Stimulated activated naive CD8-positive, alpha-beta T cell treated with anti-CD3 and anti-CD28 coated beads, Interleukin-15, amount 100 ng/mL, for 72 hours (primary cell): Measurements from ENCODE around the gene GM2A.

ENCODE experiments used
- ATAC-seq: fragments of 150-1000 bp; cut with Tn5 transposase; 2 replicates; pipeline ENCODE4 v1.10.0; 2021; ENCODE audit warnings: mild to moderate bottlenecking, moderate library complexity
- DNase-seq, 2 donors: peaks; one replicate each; pipeline ENCODE4 v3.0.0; 2021 to 2022
- H3K27ac Mint-ChIP-seq, 2 donors: one replicate each; pipeline ENCODE4 v1.8.0; 2022; ENCODE audit warnings: mild to moderate bottlenecking in 2 of 2, mixed read lengths in 2 of 2, moderate library complexity in 2 of 2
- H3K27me3 Mint-ChIP-seq: one replicate; pipeline ENCODE4 v1.8.0; 2022; ENCODE audit warnings: mixed read lengths
- H3K4me1 Mint-ChIP-seq: one replicate; pipeline ENCODE4 v1.8.0; 2022; ENCODE audit warnings: mild to moderate bottlenecking, mixed read lengths
- H3K4me3 Mint-ChIP-seq, 2 donors: one replicate each; pipeline ENCODE4 v1.8.0; 2022; ENCODE audit warnings: mild to moderate bottlenecking in 2 of 2, mixed read lengths in 2 of 2, moderate library complexity in 1 of 2
- H3K9me3 Mint-ChIP-seq, 2 donors: one replicate each; pipeline ENCODE4 v1.8.0; 2022; ENCODE audit warnings: mixed read lengths in 2 of 2

The GM2A gene

GRCh38 chr5:151255621-151256286 is 2.8 kb downstream of the GM2A start:
- ATAC-seq (no peak), DNase-seq (no peak)
- H3K4me1 Mint-ChIP-seq: peaks cover 59% of the 10 kb centered on the region
- no peak overlapping the region for H3K4me3 Mint-ChIP-seq
- H3K9me3 Mint-ChIP-seq: no peaks in the 10 kb centered on the region
- no peaks in the 10 kb centered on the region for H3K27me3 Mint-ChIP-seq
- H3K27ac Mint-ChIP-seq: no peak overlapping the region

- Mint-ChIP-seq H3K4me1 (peaks cover 44% of the 10 kb centered on the region), H3K9me3 (no peaks in the 10 kb centered on the region), H3K27ac (peak overlapping the region in 1 of 2 donors; percentile 82), H3K27me3 (no peaks in the 10 kb centered on the region), H3K4me3 (no peak overlapping the region)
- ATAC-seq (no peak), DNase-seq (no peak)
Observed at GRCh38 chr5:151257731-151258181, 4.8 kb downstream of the GM2A start.

GRCh38 chr5:151258201-151258611 is 5.2 kb downstream of the GM2A start:
- no peak for ATAC-seq
- peaks cover 44% of the 10 kb centered on the region for H3K4me1 Mint-ChIP-seq
- DNase-seq: no peak
- H3K9me3 Mint-ChIP-seq: no peaks in the 10 kb centered on the region
- H3K4me3 Mint-ChIP-seq: no peak overlapping the region
- no peak overlapping the region for H3K27ac Mint-ChIP-seq
- no peaks in the 10 kb centered on the region for H3K27me3 Mint-ChIP-seq

GRCh38 chr5:151258816-151259215 is 5.8 kb downstream of the GM2A start:
- Mint-ChIP-seq H3K4me3 (no peak overlapping the region), H3K27me3 (no peaks in the 10 kb centered on the region), H3K4me1 (peaks cover 45% of the 10 kb centered on the region), H3K9me3 (no peaks in the 10 kb centered on the region), H3K27ac (peak overlapping the region in 1 of 2 donors; percentile 68)
- ATAC-seq (peak; percentile 40), DNase-seq (no peak)

- Mint-ChIP-seq H3K9me3 (no peaks in the 10 kb centered on the region), H3K27me3 (no peaks in the 10 kb centered on the region), H3K27ac (no peak overlapping the region), H3K4me3 (no peak overlapping the region), H3K4me1 (peaks cover 47% of the 10 kb centered on the region)
- ATAC-seq (no peak), DNase-seq (no peak)
Observed at GRCh38 chr5:151259931-151260330, 6.9 kb downstream of the GM2A start.

- no peak for DNase-seq
- ATAC-seq: no peak
- Mint-ChIP-seq H3K27ac (no peak overlapping the region), H3K4me1 (peaks cover 30% of the 10 kb centered on the region), H3K27me3 (no peaks in the 10 kb centered on the region), H3K9me3 (no peaks in the 10 kb centered on the region), H3K4me3 (no peak overlapping the region)
Observed at GRCh38 chr5:151262532-151262931, 9.5 kb downstream of the GM2A start.

GRCh38 chr5:151264113-151264512 is 11.1 kb downstream of the GM2A start:
- Mint-ChIP-seq H3K4me1 (peaks cover 20% of the 10 kb centered on the region), H3K27ac (peak overlapping the region; percentile 60 to 89), H3K27me3 (no peaks in the 10 kb centered on the region), H3K4me3 (no peak overlapping the region), H3K9me3 (no peaks in the 10 kb centered on the region)
- DNase-seq (peak in 1 of 2 donors; percentile 25), ATAC-seq (peak; percentile 95)

- no peak overlapping the region for H3K27ac Mint-ChIP-seq
- H3K4me1 Mint-ChIP-seq: peaks cover 14% of the 10 kb centered on the region
- no peak overlapping the region for H3K4me3 Mint-ChIP-seq
- ATAC-seq: no peak
- no peaks in the 10 kb centered on the region for H3K9me3 Mint-ChIP-seq
- DNase-seq: no peak
- H3K27me3 Mint-ChIP-seq: no peaks in the 10 kb centered on the region
Observed at GRCh38 chr5:151267491-151268260, 14.7 kb downstream of the GM2A start.

- Mint-ChIP-seq H3K27ac (no peak overlapping the region), H3K9me3 (no peaks in the 10 kb centered on the region), H3K4me1 (no peaks in the 10 kb centered on the region), H3K4me3 (no peak overlapping the region), H3K27me3 (no peaks in the 10 kb centered on the region)
- DNase-seq (peak in 1 of 2 donors; percentile 23), ATAC-seq (peak; percentile 96)
Observed at GRCh38 chr5:151270599-151270998, 17.6 kb downstream of the GM2A start.

- no peak overlapping the region for H3K27ac Mint-ChIP-seq
- H3K4me3 Mint-ChIP-seq: no peak overlapping the region
- no peak for ATAC-seq
- DNase-seq: no peak
- H3K4me1 Mint-ChIP-seq: no peaks in the 10 kb centered on the region
- H3K27me3 Mint-ChIP-seq: no peaks in the 10 kb centered on the region
- no peaks in the 10 kb centered on the region for H3K9me3 Mint-ChIP-seq
Observed at GRCh38 chr5:151271336-151271735, 18.4 kb downstream of the GM2A start.

GRCh38 chr5:151274666-151275065 is 21.7 kb downstream of the GM2A start:
- no peak overlapping the region for H3K27ac Mint-ChIP-seq
- H3K4me3 Mint-ChIP-seq: no peak overlapping the region
- DNase-seq (no peak), ATAC-seq (no peak)
- no peaks in the 10 kb centered on the region for H3K4me1 Mint-ChIP-seq
- no peaks in the 10 kb centered on the region for H3K9me3 Mint-ChIP-seq
- no peaks in the 10 kb centered on the region for H3K27me3 Mint-ChIP-seq

GRCh38 chr5:151275803-151276202 is 22.8 kb downstream of the GM2A start:
- Mint-ChIP-seq H3K27me3 (no peaks in the 10 kb centered on the region), H3K27ac (no peak overlapping the region), H3K9me3 (no peaks in the 10 kb centered on the region), H3K4me3 (no peak overlapping the region), H3K4me1 (no peaks in the 10 kb centered on the region)
- ATAC-seq: no peak
- DNase-seq: no peak

GRCh38 chr5:151278845-151279244 is 25.9 kb downstream of the GM2A start:
- H3K4me3 Mint-ChIP-seq: no peak overlapping the region
- H3K27me3 Mint-ChIP-seq: no peaks in the 10 kb centered on the region
- ATAC-seq (no peak), DNase-seq (no peak)
- H3K27ac Mint-ChIP-seq: no peak overlapping the region
- no peaks in the 10 kb centered on the region for H3K9me3 Mint-ChIP-seq
- H3K4me1 Mint-ChIP-seq: no peaks in the 10 kb centered on the region

- DNase-seq (no peak), ATAC-seq (no peak)
- no peak overlapping the region for H3K27ac Mint-ChIP-seq
- no peaks in the 10 kb centered on the region for H3K27me3 Mint-ChIP-seq
- H3K9me3 Mint-ChIP-seq: no peaks in the 10 kb centered on the region
- no peaks in the 10 kb centered on the region for H3K4me1 Mint-ChIP-seq
- no peak overlapping the region for H3K4me3 Mint-ChIP-seq
Observed at GRCh38 chr5:151280443-151280842, 27.5 kb downstream of the GM2A start.

- Mint-ChIP-seq H3K9me3 (no peaks in the 10 kb centered on the region), H3K4me1 (no peaks in the 10 kb centered on the region), H3K27me3 (no peaks in the 10 kb centered on the region), H3K4me3 (no peak overlapping the region), H3K27ac (no peak overlapping the region)
- DNase-seq (no peak), ATAC-seq (no peak)
Observed at GRCh38 chr5:151281001-151281639, 28.1 kb downstream of the GM2A start.
